Thyroid gland (tissue), 4 donors: ENCODE measurements around the gene CRYBA2. TPM values are rescaled to one million over a fixed set of nuclear protein-coding genes. Genes with fewer than 3 reads are reported as not detected.

ENCODE experiments used
- DNase-seq, 2 donors: peaks; one replicate each; pipeline ENCODE4 v3.0.0-alpha.2; 2019
- H3K27ac ChIP-seq, 3 donors: fragments of 200-600 bp; sonication (generic); 1 replicate in 2 of 3; 2 replicates in 1 of 3; pipeline ENCODE4 v1.5.1; 2016 to 2019; ENCODE audit warnings: mild to moderate bottlenecking in 1 of 3, moderate library complexity in 1 of 3
- H3K27me3 ChIP-seq: fragments of 200-600 bp; sonication (generic); one replicate; pipeline ENCODE4 v1.5.1; 2019
- H3K36me3 ChIP-seq, 2 donors: fragments of 200-600 bp; sonication (generic); one replicate each; pipeline ENCODE4 v1.5.1; 2016 to 2019
- H3K4me1 ChIP-seq, 2 donors: fragments of 200-600 bp; sonication (generic); one replicate each; pipeline ENCODE4 v1.5.1; 2017 to 2019
- H3K4me3 ChIP-seq, 3 donors: fragments of 200-600 bp; sonication (generic); replicated peaks in 1 of 3; 1 replicate in 2 of 3; 2 replicates in 1 of 3; pipeline ENCODE4 v1.5.1; 2016; ENCODE audit warnings: mild to moderate bottlenecking in 1 of 3
- H3K9me3 ChIP-seq: fragments of 200-600 bp; sonication (generic); one replicate; pipeline ENCODE4 v1.5.1; 2017
- CTCF ChIP-seq, 6 experiments: fragments of 200-600 bp in 3 of 6; fragments of 450-650 bp in 3 of 6; sonication (generic) in 3 of 6; IDR thresholded peaks; one replicate each; pipeline ENCODE4 v1.5.1; 2016 to 2019; ENCODE audit warnings: antibody characterized with exemption in 6 of 6, mild to moderate bottlenecking in 2 of 6, inconsistent platforms in 1 of 6, moderate library complexity in 1 of 6
- POLR2A ChIP-seq, 2 donors: fragments of 450-650 bp; IDR thresholded peaks; one replicate each; pipeline ENCODE4 v1.6.1; 2017; ENCODE audit warnings: antibody characterized with exemption in 2 of 2, mild to moderate bottlenecking in 2 of 2, moderate library complexity in 1 of 2
- WGBS, 2 donors: methylation state at CpG; one replicate each; pipeline ENCODE4 v1.1.5; 2017; 5-methylcytosine and 5-hydroxymethylcytosine counted together
- intact Hi-C: fragments of 100-400 bp; cut with DNase I; formaldehyde crosslinking; loops from one replicate; pipeline ENCODE4 v1.15.1; 2023
- total RNA-seq, 4 donors: library from RNA; depleted of rRNA; stranded (reverse); fragments of >200 nt; gene quantifications; one replicate each; pipeline ENCODE4 v1.2.3, GENCODE V29; 2016

The CRYBA2 gene
- total RNA-seq, 4 donors from 2014 or later, result not detected

GRCh38 chr2:218999881-219000568 is 6.8 kb upstream of the CRYBA2 start:
- intact Hi-C loops, result no loop called here
- H3K27ac ChIP-seq, result no peak overlapping the region
- no peaks in the 10 kb centered on the region for H3K9me3 ChIP-seq
- H3K4me1 ChIP-seq, result peaks cover 24 to 30% of the 10 kb centered on the region in 2 donors
- no peak overlapping the region for H3K4me3 ChIP-seq
- H3K27me3 ChIP-seq, result peaks cover 22% of the 10 kb centered on the region
- DNase-seq, result no peak
- H3K36me3 ChIP-seq, result no peaks in the 10 kb centered on the region
- 16% methylated on average over 8 to 9 of the region's 9 CpGs for WGBS, 2 donors
- TF ChIP-seq CTCF (IDR thresholded peaks at IDR 0.05), result no peak
- TF ChIP-seq POLR2A (IDR thresholded peaks at IDR 0.05), result no peak

DNA sequence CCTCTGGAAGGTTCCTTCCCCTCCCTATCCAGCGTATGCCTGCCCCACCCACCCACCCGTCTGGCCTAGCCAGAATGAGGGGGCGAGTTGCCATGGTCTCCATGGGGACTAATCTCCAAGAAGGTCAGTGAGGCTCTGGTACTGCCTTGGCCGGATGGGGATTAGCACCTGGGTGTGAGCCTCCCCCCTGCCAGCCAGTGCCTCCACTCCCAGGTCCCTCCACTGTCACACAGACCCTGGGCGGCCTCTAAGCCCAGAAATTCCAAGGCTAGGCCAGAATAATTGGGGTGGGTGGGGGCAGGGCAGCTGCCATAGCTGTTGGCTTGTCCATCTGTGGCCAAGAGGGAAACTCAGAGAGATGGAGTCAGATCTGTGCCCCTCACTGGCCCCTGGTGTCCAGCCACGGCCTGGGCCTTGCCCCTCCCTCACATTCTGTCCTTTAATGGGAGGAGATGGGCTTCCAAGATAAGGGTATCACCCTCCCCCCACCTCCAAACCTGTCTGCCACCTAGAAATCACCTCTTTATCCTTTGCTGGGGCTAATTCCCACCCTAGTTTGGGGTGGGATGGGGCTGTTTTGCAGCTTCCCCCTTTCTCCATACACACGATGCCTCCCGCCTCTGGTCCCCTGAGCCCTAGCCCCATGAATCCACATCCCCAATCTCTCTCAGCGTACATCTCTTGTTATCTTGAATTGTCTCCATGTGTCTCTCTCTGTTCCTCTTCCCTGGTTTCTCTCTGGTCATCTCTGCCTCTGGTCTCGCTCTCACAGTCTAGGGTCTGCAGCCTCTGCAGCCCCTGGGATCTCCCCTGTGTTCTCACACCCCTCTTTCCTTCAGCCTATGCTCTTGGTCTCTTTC is 6.0 kb upstream of the CRYBA2 start:
- no peak overlapping the region for H3K4me3 ChIP-seq
- no peak for DNase-seq
- H3K4me1 ChIP-seq, result peaks cover 24 to 30% of the 10 kb centered on the region in 2 donors
- no peaks in the 10 kb centered on the region for H3K9me3 ChIP-seq
- peaks cover 21% of the 10 kb centered on the region for H3K27me3 ChIP-seq
- no peak for TF ChIP-seq POLR2A (IDR thresholded peaks at IDR 0.05)
- TF ChIP-seq CTCF (IDR thresholded peaks at IDR 0.05), result no peak
- 50 to 54% methylated on average over 8 to 10 of the region's 10 CpGs for WGBS, 2 donors
- no peak overlapping the region for H3K27ac ChIP-seq
- intact Hi-C loops, result no loop called here
- no peaks in the 10 kb centered on the region for H3K36me3 ChIP-seq

DNA sequence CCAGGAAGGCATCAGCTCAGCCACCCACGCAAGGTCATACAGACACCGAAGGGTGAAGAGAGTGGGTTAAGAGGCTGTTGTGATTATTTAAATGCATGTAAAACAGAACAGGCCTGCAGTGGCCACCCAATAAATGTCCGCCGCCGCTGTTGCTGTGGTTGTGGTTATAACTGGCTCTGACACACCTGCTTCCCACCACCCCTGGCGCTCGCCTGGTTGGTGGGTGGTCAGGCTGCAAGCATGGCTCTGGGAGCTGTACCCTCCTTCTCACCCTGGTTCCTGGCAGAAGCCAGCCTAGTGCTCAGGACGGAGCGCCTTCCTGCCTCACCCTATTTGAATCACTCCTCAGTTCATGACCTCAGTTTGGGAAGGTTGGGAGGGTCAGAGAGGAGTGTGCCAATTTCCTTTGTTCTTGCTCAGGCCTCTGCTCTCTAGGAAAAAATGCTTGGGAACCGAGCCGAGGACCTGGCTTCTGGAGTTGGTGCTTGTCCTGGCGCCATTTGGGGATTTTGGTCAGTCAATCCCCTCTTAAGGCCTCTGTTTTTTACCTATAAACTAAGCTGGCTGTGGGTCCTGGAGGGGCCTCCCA is 5.3 kb upstream of the CRYBA2 start:
- intact Hi-C loops, result no loop called here
- no peak overlapping the region for H3K4me3 ChIP-seq
- no peak for DNase-seq
- H3K4me1 ChIP-seq, result peaks cover 30 to 36% of the 10 kb centered on the region in 2 donors
- H3K27ac ChIP-seq, result no peak overlapping the region
- no peaks in the 10 kb centered on the region for H3K9me3 ChIP-seq
- H3K36me3 ChIP-seq, result no peaks in the 10 kb centered on the region
- peaks cover 19% of the 10 kb centered on the region for H3K27me3 ChIP-seq
- TF ChIP-seq CTCF (IDR thresholded peaks at IDR 0.05), result no peak
- WGBS, 2 donors, result 62 to 72% methylated on average over 12 of the region's 12 CpGs

GRCh38 chr2:218997731-218998130 is 4.5 kb upstream of the CRYBA2 start:
- no peak for TF ChIP-seq CTCF (IDR thresholded peaks at IDR 0.05)
- no peak for TF ChIP-seq POLR2A (IDR thresholded peaks at IDR 0.05)
- Histone ChIP-seq H3K9me3 (no peaks in the 10 kb centered on the region), H3K36me3 (no peaks in the 10 kb centered on the region), H3K27me3 (peaks cover 20% of the 10 kb centered on the region), H3K27ac (no peak overlapping the region), H3K4me3 (no peak overlapping the region), H3K4me1 (peaks cover 32 to 39% of the 10 kb centered on the region in 2 donors)
- no peak for DNase-seq
- WGBS, 2 donors, result 7 to 57% methylated on average over 1 to 2 of the region's 2 CpGs
- intact Hi-C loops, result no loop called here
